Measurements from ENCODE around the gene ARHGAP18.

Gene ARHGAP18

GRCh38 chr6:129604321-129604720 lies 105.7 kb downstream of the ARHGAP18 start:
- H3K4me3 ChIP-seq (ENCODE audit: low read length) = no peak overlapping the region
- H3K27me3 ChIP-seq (ENCODE audit: control insufficient read depth, insufficient read depth, low read length) = no peaks in the 10 kb centered on the region
- no peak overlapping the region for H3K27ac ChIP-seq (ENCODE audit: low read length)
- no peak for DNase-seq (ENCODE audit: low read depth, low spot score)
- WGBS (ENCODE audit: insufficient coverage, insufficient read length) = no CpG with 5 or more reads among the region's 4 CpGs
- no peaks in the 10 kb centered on the region for H3K9me3 ChIP-seq (ENCODE audit: control insufficient read depth, insufficient read depth, low read length)
- peaks cover 1% of the 10 kb centered on the region; the same call in 1 of the 2 replicates for H3K4me1 ChIP-seq (ENCODE audit: control insufficient read depth, insufficient read depth, low read length)
- H3K36me3 ChIP-seq (ENCODE audit: control insufficient read depth, insufficient read depth, low read length) = no peaks in the 10 kb centered on the region

DNA sequence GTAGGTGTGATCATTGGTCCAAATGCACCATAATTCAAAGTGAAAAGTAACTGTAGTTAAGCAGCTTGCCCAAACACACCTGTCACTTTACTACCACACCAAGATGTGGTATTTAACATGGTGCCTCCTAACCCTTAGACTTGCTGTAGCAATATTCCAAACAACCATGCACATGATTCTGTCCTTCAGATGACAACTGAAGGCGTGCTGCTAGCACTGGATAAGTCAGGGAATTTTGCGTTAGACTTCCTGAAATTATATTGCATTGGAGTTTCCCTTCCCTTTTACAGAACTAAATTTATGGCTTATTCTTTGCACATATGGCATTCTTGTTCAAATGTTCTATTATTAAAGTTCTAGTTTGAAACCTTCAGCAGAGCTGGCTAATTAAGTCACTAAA lies 106.2 kb downstream of the ARHGAP18 start:
- Histone ChIP-seq H3K9me3 (ENCODE audit: control insufficient read depth, insufficient read depth, low read length) (no peaks in the 10 kb centered on the region), H3K27me3 (ENCODE audit: control insufficient read depth, insufficient read depth, low read length) (no peaks in the 10 kb centered on the region), H3K36me3 (ENCODE audit: control insufficient read depth, insufficient read depth, low read length) (no peaks in the 10 kb centered on the region), H3K4me3 (ENCODE audit: low read length) (no peak overlapping the region), H3K4me1 (ENCODE audit: control insufficient read depth, insufficient read depth, low read length) (peaks cover 1% of the 10 kb centered on the region; the same call in 1 of the 2 replicates), H3K27ac (ENCODE audit: low read length) (no peak overlapping the region)
- no peak for DNase-seq (ENCODE audit: low read depth, low spot score)
- no CpG with 5 or more reads among the region's 2 CpGs for WGBS (ENCODE audit: insufficient coverage, insufficient read length)

DNA sequence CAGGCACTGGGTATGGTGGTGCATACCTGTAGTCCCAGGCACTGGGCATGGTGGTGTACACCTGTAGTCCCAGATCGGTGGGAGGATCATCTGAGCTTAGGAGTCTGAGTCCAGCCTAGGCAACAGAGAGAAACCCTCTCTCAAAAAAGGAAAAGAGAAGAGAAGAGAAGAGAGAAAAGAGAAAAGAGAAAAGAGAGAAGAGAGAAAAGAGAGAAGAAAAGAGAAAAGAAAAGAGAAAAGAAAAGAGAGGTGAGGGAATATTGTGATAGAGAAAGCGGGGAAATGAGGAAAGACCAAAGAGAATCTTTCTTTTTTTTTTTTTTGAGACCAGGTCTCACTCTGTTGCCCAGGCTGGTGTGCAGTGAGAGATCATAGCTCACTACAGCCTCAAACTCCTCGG lies 108.7 kb downstream of the ARHGAP18 start:
- DNase-seq (ENCODE audit: low read depth, low spot score) = no peak
- no peaks in the 10 kb centered on the region for H3K4me1 ChIP-seq (ENCODE audit: control insufficient read depth, insufficient read depth, low read length)
- H3K27ac ChIP-seq (ENCODE audit: low read length) = no peak overlapping the region
- H3K36me3 ChIP-seq (ENCODE audit: control insufficient read depth, insufficient read depth, low read length) = no peaks in the 10 kb centered on the region
- 100% methylated on average over 1 of the region's 3 CpGs for WGBS (ENCODE audit: insufficient coverage, insufficient read length)
- H3K9me3 ChIP-seq (ENCODE audit: control insufficient read depth, insufficient read depth, low read length) = no peaks in the 10 kb centered on the region
- H3K4me3 ChIP-seq (ENCODE audit: low read length) = no peak overlapping the region
- H3K27me3 ChIP-seq (ENCODE audit: control insufficient read depth, insufficient read depth, low read length) = no peaks in the 10 kb centered on the region

GRCh38 chr6:129599467-129599866 lies 110.5 kb downstream of the ARHGAP18 start:
- Histone ChIP-seq H3K9me3 (ENCODE audit: control insufficient read depth, insufficient read depth, low read length) (no peaks in the 10 kb centered on the region), H3K4me1 (ENCODE audit: control insufficient read depth, insufficient read depth, low read length) (no peaks in the 10 kb centered on the region), H3K27ac (ENCODE audit: low read length) (no peak overlapping the region), H3K27me3 (ENCODE audit: control insufficient read depth, insufficient read depth, low read length) (no peaks in the 10 kb centered on the region), H3K4me3 (ENCODE audit: low read length) (no peak overlapping the region), H3K36me3 (ENCODE audit: control insufficient read depth, insufficient read depth, low read length) (no peaks in the 10 kb centered on the region)
- DNase-seq (ENCODE audit: low read depth, low spot score) = no peak
- no CpG with 5 or more reads among the region's 5 CpGs for WGBS (ENCODE audit: insufficient coverage, insufficient read length)

GRCh38 chr6:129598244-129599187 lies 111.5 kb downstream of the ARHGAP18 start:
- Histone ChIP-seq H3K4me3 (ENCODE audit: low read length) (no peak overlapping the region), H3K36me3 (ENCODE audit: control insufficient read depth, insufficient read depth, low read length) (no peaks in the 10 kb centered on the region), H3K4me1 (ENCODE audit: control insufficient read depth, insufficient read depth, low read length) (no peaks in the 10 kb centered on the region), H3K27me3 (ENCODE audit: control insufficient read depth, insufficient read depth, low read length) (no peaks in the 10 kb centered on the region), H3K27ac (ENCODE audit: low read length) (no peak overlapping the region), H3K9me3 (ENCODE audit: control insufficient read depth, insufficient read depth, low read length) (no peaks in the 10 kb centered on the region)
- no peak for DNase-seq (ENCODE audit: low read depth, low spot score)
- WGBS (ENCODE audit: insufficient coverage, insufficient read length) = no CpG with 5 or more reads among the region's 6 CpGs

- DNase-seq (ENCODE audit: low read depth, low spot score) = no peak
- H3K4me3 ChIP-seq (ENCODE audit: low read length) = no peak overlapping the region
- no peaks in the 10 kb centered on the region for H3K27me3 ChIP-seq (ENCODE audit: control insufficient read depth, insufficient read depth, low read length)
- no peak overlapping the region for H3K27ac ChIP-seq (ENCODE audit: low read length)
- no peaks in the 10 kb centered on the region for H3K9me3 ChIP-seq (ENCODE audit: control insufficient read depth, insufficient read depth, low read length)
- no peaks in the 10 kb centered on the region for H3K4me1 ChIP-seq (ENCODE audit: control insufficient read depth, insufficient read depth, low read length)
- no peaks in the 10 kb centered on the region for H3K36me3 ChIP-seq (ENCODE audit: control insufficient read depth, insufficient read depth, low read length)
- no CpG with 5 or more reads among the region's 5 CpGs for WGBS (ENCODE audit: insufficient coverage, insufficient read length)
Observed at GRCh38 chr6:129597023-129597713, 112.8 kb downstream of the ARHGAP18 start.

GRCh38 chr6:129596522-129596921 lies 113.5 kb downstream of the ARHGAP18 start:
- Histone ChIP-seq H3K27ac (ENCODE audit: low read length) (no peak overlapping the region), H3K4me1 (ENCODE audit: control insufficient read depth, insufficient read depth, low read length) (no peaks in the 10 kb centered on the region), H3K9me3 (ENCODE audit: control insufficient read depth, insufficient read depth, low read length) (no peaks in the 10 kb centered on the region), H3K27me3 (ENCODE audit: control insufficient read depth, insufficient read depth, low read length) (no peaks in the 10 kb centered on the region), H3K36me3 (ENCODE audit: control insufficient read depth, insufficient read depth, low read length) (no peaks in the 10 kb centered on the region), H3K4me3 (ENCODE audit: low read length) (no peak overlapping the region)
- no CpG with 5 or more reads among the region's 1 CpG for WGBS (ENCODE audit: insufficient coverage, insufficient read length)
- no peak for DNase-seq (ENCODE audit: low read depth, low spot score)

DNA sequence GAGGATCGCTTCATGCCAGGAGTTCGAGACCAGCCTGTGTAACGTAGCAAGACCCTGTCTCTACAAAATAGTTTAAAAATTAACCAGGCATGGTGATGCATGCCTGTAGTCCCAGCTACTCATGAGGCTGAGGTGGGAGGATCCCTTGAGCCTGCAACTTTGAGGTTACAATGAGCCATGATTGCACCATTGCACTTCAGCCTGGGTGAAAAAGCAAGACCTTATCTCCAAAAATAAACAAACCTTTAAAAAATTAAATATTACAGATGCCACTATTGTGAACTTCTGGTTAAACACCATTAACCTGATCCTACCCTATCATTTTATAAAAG lies 116.8 kb downstream of the ARHGAP18 start:
- no peak for DNase-seq (ENCODE audit: low read depth, low spot score)
- no CpG with 5 or more reads among the region's 3 CpGs for WGBS (ENCODE audit: insufficient coverage, insufficient read length)
- no peak overlapping the region for H3K27ac ChIP-seq (ENCODE audit: low read length)
- no peaks in the 10 kb centered on the region for H3K4me1 ChIP-seq (ENCODE audit: control insufficient read depth, insufficient read depth, low read length)
- no peaks in the 10 kb centered on the region for H3K9me3 ChIP-seq (ENCODE audit: control insufficient read depth, insufficient read depth, low read length)
- H3K27me3 ChIP-seq (ENCODE audit: control insufficient read depth, insufficient read depth, low read length) = no peaks in the 10 kb centered on the region
- no peak overlapping the region for H3K4me3 ChIP-seq (ENCODE audit: low read length)
- H3K36me3 ChIP-seq (ENCODE audit: control insufficient read depth, insufficient read depth, low read length) = no peaks in the 10 kb centered on the region

GRCh38 chr6:129592516-129593232 lies 117.3 kb downstream of the ARHGAP18 start:
- H3K4me1 ChIP-seq (ENCODE audit: control insufficient read depth, insufficient read depth, low read length) = no peaks in the 10 kb centered on the region
- no peak for DNase-seq (ENCODE audit: low read depth, low spot score)
- WGBS (ENCODE audit: insufficient coverage, insufficient read length) = no CpG with 5 or more reads among the region's 6 CpGs
- H3K36me3 ChIP-seq (ENCODE audit: control insufficient read depth, insufficient read depth, low read length) = no peaks in the 10 kb centered on the region
- no peak overlapping the region for H3K4me3 ChIP-seq (ENCODE audit: low read length)
- no peaks in the 10 kb centered on the region for H3K9me3 ChIP-seq (ENCODE audit: control insufficient read depth, insufficient read depth, low read length)
- H3K27me3 ChIP-seq (ENCODE audit: control insufficient read depth, insufficient read depth, low read length) = no peaks in the 10 kb centered on the region
- no peak overlapping the region for H3K27ac ChIP-seq (ENCODE audit: low read length)

DNA sequence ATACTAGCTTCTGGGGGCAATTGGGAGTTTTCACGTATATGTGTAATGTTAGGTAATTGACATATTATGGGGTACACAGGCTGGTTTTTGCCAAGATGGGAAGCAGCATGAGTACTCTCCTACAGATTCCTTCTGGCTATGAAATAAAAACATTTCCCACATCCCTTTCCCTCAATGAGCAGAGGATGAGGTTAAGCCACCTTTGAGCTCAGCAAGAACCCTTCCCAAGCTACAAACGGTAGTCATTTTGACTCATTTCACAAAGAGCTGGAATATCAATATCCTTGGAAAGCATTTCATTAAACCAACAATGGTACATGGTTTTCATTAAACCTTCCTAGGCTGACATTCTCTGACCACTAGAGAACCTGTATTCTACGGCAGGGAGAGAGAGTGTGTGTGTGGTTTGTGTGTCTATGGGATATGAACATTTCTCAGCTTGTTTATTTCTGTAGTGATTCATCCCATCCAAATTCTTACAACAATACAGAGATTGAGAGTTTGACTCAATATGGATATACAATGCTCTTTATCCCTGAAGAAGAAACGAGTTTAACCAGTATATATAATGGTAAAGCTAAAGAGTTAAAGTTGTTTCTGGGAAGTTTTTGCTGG lies 119.5 kb downstream of the ARHGAP18 start:
- H3K4me3 ChIP-seq (ENCODE audit: low read length) = no peak overlapping the region
- H3K9me3 ChIP-seq (ENCODE audit: control insufficient read depth, insufficient read depth, low read length) = no peaks in the 10 kb centered on the region
- no CpG with 5 or more reads among the region's 4 CpGs for WGBS (ENCODE audit: insufficient coverage, insufficient read length)
- H3K27me3 ChIP-seq (ENCODE audit: control insufficient read depth, insufficient read depth, low read length) = no peaks in the 10 kb centered on the region
- DNase-seq (ENCODE audit: low read depth, low spot score) = no peak
- no peak overlapping the region for H3K27ac ChIP-seq (ENCODE audit: low read length)
- no peaks in the 10 kb centered on the region for H3K4me1 ChIP-seq (ENCODE audit: control insufficient read depth, insufficient read depth, low read length)
- no peaks in the 10 kb centered on the region for H3K36me3 ChIP-seq (ENCODE audit: control insufficient read depth, insufficient read depth, low read length)
